IMR-90 (cell line): ENCODE data around the gene PSMB11. TPM values are rescaled to one million over a fixed set of nuclear protein-coding genes. Genes with fewer than 3 reads are reported as not detected.

Experiments used
- ATAC-seq: fragments of 200-7000 bp; cut with Tn5 transposase; 2 replicates; pipeline ENCODE4 v1.9.1; 2020; ENCODE audit warnings: low read depth, mild to moderate bottlenecking, moderate library complexity
- BruUV-seq: library from RNA; stranded (reverse); fragments of 400-500 nt; replicated peaks from 2 replicates; lab custom pipeline; 2021; lab: Mats Ljungman, UMichigan
- CTCF ChIA-PET: fragments of 300-600 bp; formaldehyde crosslinking; extraction: SDS; loops from one replicate; lab custom pipeline; 2021; ENCODE audit warnings: antibody characterized with exemption; lab: Yijun Ruan, JAX
- POLR2A ChIA-PET: fragments of 300-600 bp; sonication (Branson Sonifier 250); formaldehyde crosslinking; loops from one replicate; lab custom pipeline; 2022; ENCODE audit warnings: antibody characterized with exemption; ENCODE audit not compliant: unreplicated experiment; lab: Charles Lee
- DNase-seq: peaks from one replicate; pipeline ENCODE4 v3.0.0; 2013
- H2AFZ ChIP-seq: replicated peaks from 2 replicates; pipeline ENCODE3; 2013; ENCODE audit warnings: low read length, mild to moderate bottlenecking; ENCODE audit not compliant: poor library complexity
- H2AK5ac ChIP-seq: 2 replicates; pipeline ENCODE4 v1.6.1; 2013; ENCODE audit warnings: low read depth, low read length, inconsistent platforms
- H2AK9ac ChIP-seq: replicated peaks from 2 replicates; pipeline ENCODE3; 2013; ENCODE audit warnings: mild to moderate bottlenecking, low read depth, low read length, moderate library complexity; ENCODE audit not compliant: poor library complexity
- H2BK120ac ChIP-seq: 2 replicates; pipeline ENCODE4 v1.6.1; 2013; ENCODE audit warnings: low read depth, low read length, inconsistent platforms
- H2BK15ac ChIP-seq: 3 replicates; pipeline ENCODE4 v1.6.1; 2013; ENCODE audit warnings: low read depth, low read length, inconsistent platforms
- H2BK20ac ChIP-seq: 2 replicates; pipeline ENCODE4 v1.6.1; 2013; ENCODE audit warnings: low read depth, mild to moderate bottlenecking, inconsistent platforms, low read length, moderate library complexity
- H2BK5ac ChIP-seq: 2 replicates; pipeline ENCODE4 v1.6.1; 2013; ENCODE audit warnings: mild to moderate bottlenecking, low read depth, low read length, inconsistent platforms; ENCODE audit not compliant: poor library complexity, severe bottlenecking
- H3K14ac ChIP-seq: replicated peaks from 2 replicates; pipeline ENCODE4 v1.6.1; 2013; ENCODE audit warnings: low read depth, low read length, inconsistent platforms
- H3K18ac ChIP-seq: 2 replicates; pipeline ENCODE4 v1.6.1; 2013; ENCODE audit warnings: low read depth, low read length, control low read depth
- H3K23ac ChIP-seq: 2 replicates; pipeline ENCODE4 v1.6.1; 2013; ENCODE audit warnings: low read depth, low read length, inconsistent platforms
- H3K27ac ChIP-seq: 2 replicates; pipeline ENCODE4 v1.5.1; 2013; ENCODE audit warnings: mild to moderate bottlenecking, control low read depth, low read length; ENCODE audit not compliant: insufficient read depth
- H3K27me3 ChIP-seq: 2 replicates; pipeline ENCODE4 v1.6.1; 2013; ENCODE audit warnings: low read length; ENCODE audit not compliant: control insufficient read depth, insufficient read depth
- H3K36me3 ChIP-seq: 2 replicates; pipeline ENCODE4 v1.6.1; 2013; ENCODE audit warnings: low read length, mixed read lengths; ENCODE audit not compliant: control insufficient read depth, insufficient read depth
- H3K4ac ChIP-seq: 2 replicates; pipeline ENCODE4 v1.6.1; 2013; ENCODE audit warnings: low read depth, low read length, inconsistent platforms
- H3K4me1 ChIP-seq: 2 replicates; pipeline ENCODE4 v1.6.1; 2013; ENCODE audit warnings: low read length, mixed read lengths; ENCODE audit not compliant: control insufficient read depth, insufficient read depth
- H3K4me2 ChIP-seq: 2 replicates; pipeline ENCODE4 v1.6.1; 2013; ENCODE audit warnings: low read depth, mild to moderate bottlenecking, control low read depth, low read length, moderate library complexity
- H3K4me3 ChIP-seq: 2 replicates; pipeline ENCODE4 v1.5.1; 2013; ENCODE audit warnings: low read depth, mild to moderate bottlenecking, control low read depth, low read length, moderate library complexity; ENCODE audit not compliant: insufficient read depth
- H3K56ac ChIP-seq: 2 replicates; pipeline ENCODE4 v1.6.1; 2013; ENCODE audit warnings: low read length, inconsistent platforms; ENCODE audit not compliant: insufficient read depth; ENCODE audit errors: extremely low read depth
- H3K79me1 ChIP-seq, 2 experiments: 2 replicates each; pipeline ENCODE4 v1.6.1; 2013; ENCODE audit warnings: low read length in 2 of 2, inconsistent platforms in 1 of 2, low read depth in 1 of 2
- H3K9ac ChIP-seq: 2 replicates; pipeline ENCODE4 v1.6.1; 2013; ENCODE audit warnings: low read depth, low read length, control low read depth
- H3K9me1 ChIP-seq: 2 replicates; pipeline ENCODE4 v1.6.1; 2013; ENCODE audit warnings: low read length, inconsistent platforms; ENCODE audit not compliant: insufficient read depth
- H3K9me3 ChIP-seq: 2 replicates; pipeline ENCODE4 v1.6.1; 2013; ENCODE audit warnings: low read length; ENCODE audit not compliant: control insufficient read depth, insufficient read depth
- H4K20me1 ChIP-seq: 2 replicates; pipeline ENCODE4 v1.6.1; 2013; ENCODE audit warnings: low read length, inconsistent platforms; ENCODE audit not compliant: insufficient read depth
- H4K5ac ChIP-seq: 2 replicates; pipeline ENCODE4 v1.6.1; 2013; ENCODE audit warnings: mild to moderate bottlenecking, low read depth, low read length, control low read depth
- H4K8ac ChIP-seq, 2 experiments: 2 replicates each; pipeline ENCODE4 v1.6.1; 2013; ENCODE audit warnings: low read depth in 2 of 2, low read length in 2 of 2, control low read depth in 1 of 2, inconsistent platforms in 1 of 2
- H4K91ac ChIP-seq: 2 replicates; pipeline ENCODE4 v1.6.1; 2013; ENCODE audit warnings: low read depth, low read length, inconsistent platforms; ENCODE audit not compliant: insufficient read depth
- BHLHE40 ChIP-seq: fragments of 150-350 bp; IDR thresholded peaks from 2 replicates; pipeline ENCODE4 v1.6.1; 2016; ENCODE audit warnings: mild to moderate bottlenecking, low read depth, low read length
- CEBPB ChIP-seq: IDR thresholded peaks from 2 replicates; pipeline ENCODE4 v1.6.1; 2012; ENCODE audit warnings: low read depth, low read length, improper control_type of control experiment
- CHD1 ChIP-seq: IDR thresholded peaks from 2 replicates; pipeline ENCODE4 v1.6.1; 2012; ENCODE audit warnings: low read depth, low read length, improper control_type of control experiment
- ELK1 ChIP-seq: fragments of 150-350 bp; IDR thresholded peaks from 2 replicates; pipeline ENCODE4 v1.6.1; 2016; ENCODE audit warnings: low read depth, mild to moderate bottlenecking, low read length, moderate library complexity, borderline replicate concordance
- FOS ChIP-seq: fragments of 150-350 bp; IDR thresholded peaks from 2 replicates; pipeline ENCODE4 v1.6.1; 2016; ENCODE audit warnings: low read depth, low read length
- MAFK ChIP-seq: IDR thresholded peaks from 2 replicates; pipeline ENCODE4 v1.6.1; 2012; ENCODE audit warnings: low read depth, low read length, improper control_type of control experiment
- MAZ ChIP-seq: IDR thresholded peaks from 2 replicates; pipeline ENCODE4 v1.6.1; 2012; ENCODE audit warnings: low read depth, mild to moderate bottlenecking, low read length, improper control_type of control experiment, moderate library complexity, borderline replicate concordance
- MXI1 ChIP-seq: IDR thresholded peaks from 2 replicates; pipeline ENCODE4 v1.6.1; 2012; ENCODE audit warnings: low read depth, mild to moderate bottlenecking, low read length, moderate library complexity, borderline replicate concordance
- NFE2L2 ChIP-seq: fragments of 150-350 bp; IDR thresholded peaks from 2 replicates; pipeline ENCODE4 v1.6.1; 2016; ENCODE audit warnings: low read depth, mild to moderate bottlenecking, low read length
- POLR2A ChIP-seq: IDR thresholded peaks from 2 replicates; pipeline ENCODE4 v1.6.1; 2012; ENCODE audit warnings: mild to moderate bottlenecking, low read depth, low read length
- RAD21 ChIP-seq: IDR thresholded peaks from 2 replicates; pipeline ENCODE4 v1.6.1; 2012; ENCODE audit warnings: low read length, improper control_type of control experiment
- RFX5 ChIP-seq: IDR thresholded peaks from 2 replicates; pipeline ENCODE4 v1.8.0; 2012; ENCODE audit warnings: low read depth, mild to moderate bottlenecking, low read length, moderate library complexity
- WGBS, 2 experiments: methylation state at CpG; one replicate each; pipeline versions ENCODE4 v1.1.5 to v1.1.7; 2013; ENCODE audit warnings: missing lambda C conversion rate in 2 of 2; ENCODE audit not compliant: insufficient read length in 1 of 2; ENCODE audit errors: extremely low coverage in 2 of 2; 5-methylcytosine and 5-hydroxymethylcytosine counted together
- dilution Hi-C: fragments of 300-500 bp; cut with HindIII; formaldehyde crosslinking; loops from one replicate; pipeline ENCODE4 v1.14.3; 2018; ENCODE audit warnings: low sequenced_read_pairs; ENCODE audit not compliant: unreplicated experiment
- in situ Hi-C: fragments of 300-500 bp; cut with MboI; formaldehyde crosslinking; loops from 3 replicates; pipeline ENCODE4 v1.14.3; 2019; ENCODE audit warnings: low sequenced_read_pairs, inconsistent platforms, mixed read lengths
- intact Hi-C: fragments of 100-400 bp; cut with micrococcal nuclease; formaldehyde crosslinking; loops from 2 replicates; pipeline ENCODE4 v1.10.0; 2022
- polyA plus RNA-seq, 3 experiments: library from polyadenylated mRNA; depleted of rRNA; stranded (reverse); fragments of >200 nt; gene quantifications; 2 replicates each; pipeline ENCODE4 v1.2.3, GENCODE V29; 2012; ENCODE audit warnings: low replicate concordance in 1 of 3
- total RNA-seq: library from RNA; depleted of rRNA; stranded (reverse); fragments of >200 nt; gene quantifications from 2 replicates; pipeline ENCODE4 v1.2.3, GENCODE V29; 2012
- TF ChIP-seq, protein P1 (sequence below): fragments of 150-350 bp; IDR thresholded peaks from 2 replicates; pipeline ENCODE4 v1.6.1; 2017; ENCODE audit warnings: mild to moderate bottlenecking, antibody characterized with exemption, low read length, low read depth
- TF ChIP-seq, protein P2 (sequence below): conservative IDR thresholded peaks from 2 replicates; pipeline ENCODE4 v1.5.1; 2012; ENCODE audit warnings: mild to moderate bottlenecking, low read depth, low read length, improper control_type of control experiment

Gene PSMB11
- total and polyA plus RNA-seq, 2 of the 4 experiments (the other 2 are of a cell fraction) = not detected

DNA sequence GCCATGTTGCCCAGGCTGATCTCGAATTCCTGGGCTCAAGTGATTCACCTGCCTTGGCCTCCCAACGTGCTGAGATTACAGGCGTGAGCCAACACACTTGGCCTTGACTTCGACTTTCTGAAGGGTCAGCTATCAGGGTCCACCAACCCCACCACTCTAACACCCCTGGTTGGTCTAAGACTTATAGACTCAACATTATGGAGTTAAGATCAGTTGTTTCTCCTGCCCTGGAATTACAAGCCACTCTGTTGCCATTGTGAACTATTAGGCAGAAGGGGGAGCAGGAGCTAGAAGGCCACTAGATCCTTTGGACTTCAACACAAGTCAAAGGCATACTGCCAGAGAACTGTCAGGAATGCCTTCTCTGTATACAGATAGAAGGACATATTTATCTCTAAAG, 1.9 kb upstream of the PSMB11 start:
- Histone ChIP-seq H3K9me1 (peaks cover 4% of the 10 kb centered on the region; the same call in 1 of the 2 replicates), H3K4me2 (no peak overlapping the region), H3K4ac (no peak overlapping the region), H2AFZ (no peak overlapping the region), H3K4me3 (no peak overlapping the region), H2BK20ac (no peak overlapping the region; the same call in 1 of the 2 replicates), H3K36me3 (no peaks in the 10 kb centered on the region), H3K27me3 (no peaks in the 10 kb centered on the region), H4K5ac (no peak overlapping the region), H4K20me1 (no peaks in the 10 kb centered on the region), H3K18ac (no peak overlapping the region), H3K56ac (no peak overlapping the region), H2BK120ac (no peak overlapping the region), H4K91ac (no peak overlapping the region), H3K14ac (no peak overlapping the region), H3K79me1 (no peaks in the 10 kb centered on the region), H2BK5ac (no peak overlapping the region), H2AK9ac (peak overlapping the region; percentile 60), H3K9ac (no peak overlapping the region), H3K23ac (no peak overlapping the region), H3K9me3 (no peaks in the 10 kb centered on the region), H2AK5ac (no peak overlapping the region), H4K8ac (no peak overlapping the region), H2BK15ac (no peak overlapping the region), H3K27ac (no peak overlapping the region), H3K4me1 (peaks cover 2% of the 10 kb centered on the region; the same call in 1 of the 2 replicates)
- CTCF ChIA-PET = interaction anchor here (0.9 kb wide), 1 partner anchor 32 kb away, joined by 3 read pairs; no protein-coding TSS in a partner anchor
- dilution Hi-C loops = no loop called here
- no peak for ATAC-seq
- TF ChIP-seq CHD1 (no peak), MAFK (no peak), ELK1 (no peak), FOS (no peak), MXI1 (no peak), NFE2L2 (no peak), CEBPB (no peak), MAZ (no peak), RAD21 (no peak), POLR2A (no peak), RFX5 (no peak), BHLHE40 (no peak)
- TF ChIP-seq, protein P1, sequence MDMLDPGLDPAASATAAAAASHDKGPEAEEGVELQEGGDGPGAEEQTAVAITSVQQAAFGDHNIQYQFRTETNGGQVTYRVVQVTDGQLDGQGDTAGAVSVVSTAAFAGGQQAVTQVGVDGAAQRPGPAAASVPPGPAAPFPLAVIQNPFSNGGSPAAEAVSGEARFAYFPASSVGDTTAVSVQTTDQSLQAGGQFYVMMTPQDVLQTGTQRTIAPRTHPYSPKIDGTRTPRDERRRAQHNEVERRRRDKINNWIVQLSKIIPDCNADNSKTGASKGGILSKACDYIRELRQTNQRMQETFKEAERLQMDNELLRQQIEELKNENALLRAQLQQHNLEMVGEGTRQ = no peak
- TF ChIP-seq, protein P2, sequence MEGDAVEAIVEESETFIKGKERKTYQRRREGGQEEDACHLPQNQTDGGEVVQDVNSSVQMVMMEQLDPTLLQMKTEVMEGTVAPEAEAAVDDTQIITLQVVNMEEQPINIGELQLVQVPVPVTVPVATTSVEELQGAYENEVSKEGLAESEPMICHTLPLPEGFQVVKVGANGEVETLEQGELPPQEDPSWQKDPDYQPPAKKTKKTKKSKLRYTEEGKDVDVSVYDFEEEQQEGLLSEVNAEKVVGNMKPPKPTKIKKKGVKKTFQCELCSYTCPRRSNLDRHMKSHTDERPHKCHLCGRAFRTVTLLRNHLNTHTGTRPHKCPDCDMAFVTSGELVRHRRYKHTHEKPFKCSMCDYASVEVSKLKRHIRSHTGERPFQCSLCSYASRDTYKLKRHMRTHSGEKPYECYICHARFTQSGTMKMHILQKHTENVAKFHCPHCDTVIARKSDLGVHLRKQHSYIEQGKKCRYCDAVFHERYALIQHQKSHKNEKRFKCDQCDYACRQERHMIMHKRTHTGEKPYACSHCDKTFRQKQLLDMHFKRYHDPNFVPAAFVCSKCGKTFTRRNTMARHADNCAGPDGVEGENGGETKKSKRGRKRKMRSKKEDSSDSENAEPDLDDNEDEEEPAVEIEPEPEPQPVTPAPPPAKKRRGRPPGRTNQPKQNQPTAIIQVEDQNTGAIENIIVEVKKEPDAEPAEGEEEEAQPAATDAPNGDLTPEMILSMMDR = no peak
- BruUV-seq = no TSS peak
- in situ Hi-C loops = no loop called here
- intact Hi-C loops = no loop called here
- no peak for DNase-seq
- no CpG with 5 or more reads among the region's 4 CpGs for WGBS, 2 experiments
- POLR2A ChIA-PET = no interaction called here
